NCI-H1436 (cell line): ENCODE results near the gene CFL2.
A peak's percentile ranks its signal among the peaks of the same experiment; 100 is the strongest.
"Not testable (repeated sequence)": the region's sequence is repeated elsewhere in the genome, so short reads cannot be mapped to it uniquely, and the experiment has no call there.

Experiments
- DNase-seq: peaks from one replicate; lab custom pipeline; 2025; lab: John Stamatoyannopoulos, UW

CFL2 gene

DNA sequence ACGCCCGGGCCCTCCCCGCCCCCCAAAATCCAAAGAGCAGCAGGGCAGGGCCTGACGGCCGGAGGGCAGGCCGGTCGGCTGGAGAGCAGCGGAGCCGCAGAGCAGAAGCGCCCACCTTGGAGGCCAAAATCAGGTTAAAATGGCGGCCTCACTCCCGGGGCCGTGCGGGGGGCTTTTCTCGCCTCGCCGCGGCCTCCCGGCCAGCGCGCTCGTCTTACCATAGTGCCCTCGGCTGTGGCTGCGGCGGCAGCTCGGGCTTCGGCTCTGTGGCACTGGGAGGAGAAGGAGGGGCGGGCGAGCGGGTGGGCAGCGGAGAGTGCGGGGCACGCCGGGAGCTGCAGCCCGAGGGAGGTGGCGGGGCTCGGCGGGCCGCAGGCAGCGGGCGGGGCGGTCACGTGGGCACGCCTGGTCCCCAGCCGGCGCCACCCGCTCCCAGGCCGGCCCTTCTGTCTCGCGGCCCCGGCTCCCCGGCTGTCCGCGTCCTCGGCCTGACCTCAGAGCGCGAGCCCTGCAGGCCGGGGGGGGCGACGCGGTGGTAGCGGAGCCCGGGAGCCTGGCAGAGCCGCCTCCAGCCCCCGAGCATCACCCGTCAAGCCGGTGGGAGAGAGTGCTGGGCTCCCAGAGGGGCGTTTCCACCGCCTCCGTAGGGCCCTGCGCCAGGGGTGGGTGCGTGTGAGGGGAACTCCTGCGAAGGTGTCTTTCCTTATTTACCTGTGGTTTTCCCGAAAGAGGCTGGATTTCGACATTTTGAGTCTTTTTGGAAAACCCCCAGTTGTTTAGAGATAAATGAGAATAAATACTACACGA lies at the start of gene CFL2:
TSS of gene CFL2 (minus strand) at position 274 of the 807 bp plus-strand sequence. CDS start at position 221, 53 bp downstream.
- peak; percentile 78 for DNase-seq

DNA sequence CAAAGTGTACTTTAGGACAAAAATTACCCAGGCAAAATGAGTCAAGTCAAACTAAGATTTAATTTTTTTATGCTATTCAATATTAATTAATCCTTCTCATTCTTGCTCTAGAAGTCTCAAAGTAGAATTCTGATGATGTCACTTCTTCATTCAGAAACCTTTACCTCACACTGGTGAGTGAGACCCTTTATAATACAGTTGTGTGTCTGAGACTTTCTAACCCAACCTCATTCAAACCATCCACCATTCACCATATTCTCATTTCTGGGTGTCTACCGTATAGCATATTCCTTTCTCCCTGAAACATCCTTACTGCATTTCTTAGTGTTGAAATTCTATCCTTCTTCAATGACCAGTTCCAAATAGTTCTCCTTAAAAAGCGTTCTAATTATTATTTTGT lies 40.8 kb upstream of the CFL2 start:
- DNase-seq, result no peak

DNA sequence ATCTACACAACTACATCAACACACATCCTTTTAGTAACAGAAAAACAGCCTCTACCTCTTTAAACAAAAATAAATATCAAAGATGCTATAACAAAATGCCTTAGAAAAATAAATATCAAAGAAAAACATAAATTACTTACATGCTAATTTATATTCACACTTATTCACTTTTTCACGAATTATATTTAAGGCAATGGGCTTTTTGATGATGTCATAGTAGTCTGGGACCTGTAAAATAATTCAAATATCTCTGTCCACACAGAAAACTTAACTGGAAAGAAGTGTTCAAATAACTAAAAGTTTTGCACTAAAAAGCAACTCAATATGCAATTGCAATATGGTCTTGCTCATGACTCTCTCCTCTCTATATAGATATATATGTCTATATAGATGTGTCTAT lies 40.3 kb upstream of the CFL2 start:
- no peak for DNase-seq

DNA sequence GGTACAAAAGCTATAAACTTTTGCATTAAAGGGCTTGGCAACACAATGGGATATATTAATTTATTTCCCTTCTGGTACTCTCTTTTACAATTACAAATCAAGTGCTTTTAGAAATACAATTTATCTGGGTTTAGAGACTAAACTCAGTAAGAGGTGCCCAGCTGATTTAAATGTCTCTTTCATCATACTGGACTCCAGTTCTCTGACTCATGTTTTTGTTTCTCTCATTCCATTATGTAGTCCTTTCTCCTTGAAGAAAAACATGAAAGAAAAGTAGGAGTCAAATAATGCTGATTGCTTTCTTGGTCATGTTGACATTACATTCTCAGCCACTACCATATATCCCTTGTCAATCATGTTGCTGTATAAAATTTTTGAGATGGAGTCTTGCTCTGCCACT lies 36.3 kb upstream of the CFL2 start:
- no peak for DNase-seq

DNA sequence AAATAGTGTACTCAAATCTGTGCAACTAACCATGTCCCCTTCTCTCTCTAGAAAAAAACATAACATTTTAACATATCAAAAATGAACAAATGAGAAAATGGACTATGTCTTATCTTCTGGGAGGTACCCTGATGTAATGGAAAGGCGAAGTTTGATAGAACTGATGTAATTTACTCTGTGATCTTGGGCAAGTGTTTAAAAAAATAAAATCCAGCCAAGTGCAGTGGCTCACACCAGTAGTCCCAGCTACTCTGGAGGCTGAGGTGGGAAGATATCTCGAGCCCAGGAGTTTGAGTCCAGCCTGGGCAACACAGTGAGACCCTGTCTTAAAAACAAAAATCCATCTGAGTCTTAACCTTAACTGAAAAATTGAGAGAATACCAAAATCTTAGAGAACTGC lies 35.8 kb upstream of the CFL2 start:
- no peak for DNase-seq

DNA sequence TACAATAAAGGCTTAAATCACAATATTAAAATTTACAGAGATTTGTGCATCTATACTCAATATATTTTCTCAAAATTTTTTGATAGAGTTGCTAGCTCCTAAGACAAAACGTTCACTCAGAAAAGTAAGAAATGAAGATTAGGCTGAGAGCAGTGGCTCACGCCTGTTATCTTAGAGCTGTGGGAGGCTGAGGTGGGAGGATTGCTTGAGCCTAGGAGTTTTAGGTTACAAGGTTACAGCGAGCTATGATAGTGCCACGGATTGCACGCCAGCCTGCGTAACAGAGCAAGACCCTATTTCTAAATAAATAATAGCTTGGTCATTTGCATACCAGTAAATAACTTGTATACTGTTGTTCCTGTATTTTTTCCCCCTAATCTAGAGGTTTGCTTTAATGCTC lies 35.0 kb upstream of the CFL2 start:
- no peak for DNase-seq

DNA sequence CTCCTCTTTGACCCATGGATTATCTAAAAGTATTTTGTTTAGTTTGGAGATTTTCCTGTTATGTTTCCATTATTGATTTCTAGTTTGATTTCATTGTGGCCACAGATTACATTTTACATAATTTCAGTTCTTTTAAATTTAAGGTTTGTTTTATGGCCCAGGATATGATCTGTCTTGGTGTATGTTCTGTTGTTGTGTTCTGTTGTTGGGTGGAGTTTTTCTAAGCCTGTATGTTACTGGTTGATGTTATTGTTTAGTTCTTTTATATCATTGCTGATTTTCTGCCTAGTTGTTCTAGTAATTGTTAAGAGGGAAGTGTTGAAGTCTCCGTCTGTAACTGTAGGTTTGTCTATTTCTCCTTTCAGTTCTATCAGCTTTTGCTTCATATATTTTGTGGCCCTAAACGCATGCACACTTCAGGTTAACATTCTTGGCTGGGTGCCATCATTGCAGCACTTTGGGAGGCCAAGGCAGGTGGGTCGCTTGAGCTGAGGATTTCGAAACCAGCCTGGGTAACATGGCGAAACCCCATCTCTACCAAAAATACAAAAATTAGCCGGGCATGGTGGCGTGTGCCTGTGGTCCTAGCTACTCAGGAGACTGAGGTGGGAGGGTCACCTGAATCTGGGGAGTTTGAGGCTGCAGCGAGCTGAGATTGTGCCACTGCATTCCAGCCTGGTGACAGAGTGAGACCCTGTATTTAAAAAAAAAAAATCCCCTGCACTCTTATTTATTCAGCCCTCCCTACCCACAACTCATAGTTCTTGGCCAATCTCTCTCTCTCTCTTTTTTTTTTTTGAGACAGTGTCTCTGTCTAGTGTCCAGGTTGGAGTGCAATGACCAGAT lies 28.1 kb upstream of the CFL2 start:
- no peak for DNase-seq

DNA sequence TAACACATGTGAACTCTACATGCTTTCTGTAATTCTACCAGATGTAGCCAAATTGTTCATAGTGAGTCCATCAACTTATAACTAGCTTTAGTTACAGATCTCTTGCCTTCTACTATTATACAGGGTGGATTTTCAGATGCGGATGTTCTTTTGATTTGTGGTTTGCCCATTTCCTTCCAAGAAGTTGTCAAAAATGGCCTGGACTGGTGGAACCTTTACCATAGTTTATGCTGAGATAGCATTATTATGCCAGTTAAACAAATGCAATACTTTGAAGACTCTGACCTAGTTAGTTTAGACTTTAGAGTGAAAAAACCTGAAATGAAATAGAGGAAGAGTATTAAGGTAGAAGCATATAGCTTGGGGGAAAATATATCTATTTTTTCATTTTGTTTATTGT lies 27.4 kb upstream of the CFL2 start:
- no peak for DNase-seq

DNA sequence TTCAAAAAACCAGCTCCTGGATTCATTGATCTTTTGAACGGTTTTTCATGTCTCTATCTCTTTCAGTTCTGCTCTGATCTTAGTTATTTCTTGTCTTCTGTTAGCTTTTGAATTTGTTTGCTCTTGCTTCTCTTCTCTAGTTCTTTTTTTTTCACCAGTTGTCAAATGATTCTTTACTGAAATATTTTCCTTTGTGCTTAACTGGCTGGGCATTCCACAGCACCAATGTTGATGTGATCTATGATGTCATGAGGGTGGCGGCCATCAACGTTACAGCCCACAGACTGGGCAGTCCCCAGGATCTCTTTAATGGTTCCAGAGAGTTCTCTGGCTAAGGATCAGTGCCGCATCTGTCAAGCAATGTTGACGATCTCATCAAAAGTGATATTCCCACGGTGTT lies 25.7 kb upstream of the CFL2 start:
- DNase-seq, result not testable (repeated sequence)

DNA sequence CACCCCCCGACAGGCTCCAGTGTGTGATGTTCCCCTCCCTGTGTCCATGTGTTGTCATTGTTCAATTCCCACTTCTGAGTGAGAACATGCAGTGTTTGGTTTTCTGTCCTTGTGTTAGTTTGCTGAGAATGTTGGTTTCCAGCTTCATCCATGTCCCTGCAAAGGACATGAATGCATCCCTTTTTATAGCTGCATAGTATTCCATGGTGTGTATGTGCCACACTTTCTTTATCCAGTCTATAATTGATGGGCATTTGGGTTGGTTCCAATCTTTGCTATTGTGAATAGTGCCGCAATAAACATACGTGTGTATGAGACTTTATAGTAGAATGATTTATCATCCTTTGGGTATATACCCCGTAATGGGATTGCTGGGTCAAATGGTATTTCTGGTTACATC lies 22.7 kb upstream of the CFL2 start:
- DNase-seq, result not testable (repeated sequence)

DNA sequence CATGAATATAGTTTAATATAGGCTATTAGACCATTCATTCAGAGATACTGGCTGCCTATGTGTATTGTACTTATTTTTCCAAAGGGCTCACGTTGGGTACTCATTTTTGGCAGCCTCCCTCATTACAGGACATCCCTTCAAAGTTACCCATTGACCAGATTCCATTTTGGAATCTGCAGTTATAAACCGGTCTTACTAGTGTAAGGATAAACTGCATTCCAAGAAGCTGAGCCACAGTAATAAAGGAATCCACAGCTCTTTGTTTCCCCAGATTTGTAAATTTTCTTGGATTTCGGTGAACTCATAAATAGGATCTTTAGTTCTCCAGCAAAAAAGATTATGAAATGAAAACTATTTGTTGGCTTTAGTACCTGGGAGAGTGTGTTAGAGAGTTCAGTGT lies 18.9 kb upstream of the CFL2 start:
- no peak for DNase-seq

DNA sequence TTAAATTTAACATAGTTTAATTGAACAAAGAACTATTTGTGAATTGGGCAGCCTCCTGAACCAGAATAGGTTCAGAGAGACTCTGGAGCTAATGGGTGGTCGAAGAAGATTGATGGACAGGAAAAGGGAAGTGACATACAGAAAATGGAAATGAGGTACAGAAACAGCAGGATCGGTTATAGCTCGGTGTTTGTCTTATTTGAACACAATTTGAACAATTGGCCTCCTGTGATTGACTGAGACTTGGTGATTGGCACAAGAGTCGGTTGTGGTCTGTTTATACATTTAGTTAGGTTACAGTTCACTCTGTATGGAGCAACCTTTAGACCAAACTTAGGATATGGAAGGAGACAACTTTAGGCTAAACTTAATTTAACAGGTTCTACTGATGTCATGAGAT lies 18.4 kb upstream of the CFL2 start:
- DNase-seq, result no peak

DNA sequence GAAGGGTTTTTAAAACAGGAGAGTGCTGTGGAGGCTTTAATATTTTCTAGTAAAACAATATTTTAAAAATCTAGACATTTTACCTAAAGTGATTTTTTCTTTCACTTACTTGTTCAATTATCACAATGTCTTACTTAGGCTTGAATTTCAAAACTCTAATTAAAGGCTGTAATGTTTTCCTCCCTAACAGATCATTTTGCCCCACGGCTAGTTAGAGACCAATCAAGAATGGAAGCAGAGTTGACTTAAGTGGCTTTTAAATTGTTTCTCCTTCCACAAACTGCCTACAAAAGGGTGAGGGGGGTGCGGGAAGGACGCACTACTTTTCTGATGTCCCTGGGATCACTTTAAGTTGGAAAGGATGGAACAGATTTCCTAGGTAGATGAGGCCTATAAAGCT lies 9.5 kb upstream of the CFL2 start:
- no peak for DNase-seq

DNA sequence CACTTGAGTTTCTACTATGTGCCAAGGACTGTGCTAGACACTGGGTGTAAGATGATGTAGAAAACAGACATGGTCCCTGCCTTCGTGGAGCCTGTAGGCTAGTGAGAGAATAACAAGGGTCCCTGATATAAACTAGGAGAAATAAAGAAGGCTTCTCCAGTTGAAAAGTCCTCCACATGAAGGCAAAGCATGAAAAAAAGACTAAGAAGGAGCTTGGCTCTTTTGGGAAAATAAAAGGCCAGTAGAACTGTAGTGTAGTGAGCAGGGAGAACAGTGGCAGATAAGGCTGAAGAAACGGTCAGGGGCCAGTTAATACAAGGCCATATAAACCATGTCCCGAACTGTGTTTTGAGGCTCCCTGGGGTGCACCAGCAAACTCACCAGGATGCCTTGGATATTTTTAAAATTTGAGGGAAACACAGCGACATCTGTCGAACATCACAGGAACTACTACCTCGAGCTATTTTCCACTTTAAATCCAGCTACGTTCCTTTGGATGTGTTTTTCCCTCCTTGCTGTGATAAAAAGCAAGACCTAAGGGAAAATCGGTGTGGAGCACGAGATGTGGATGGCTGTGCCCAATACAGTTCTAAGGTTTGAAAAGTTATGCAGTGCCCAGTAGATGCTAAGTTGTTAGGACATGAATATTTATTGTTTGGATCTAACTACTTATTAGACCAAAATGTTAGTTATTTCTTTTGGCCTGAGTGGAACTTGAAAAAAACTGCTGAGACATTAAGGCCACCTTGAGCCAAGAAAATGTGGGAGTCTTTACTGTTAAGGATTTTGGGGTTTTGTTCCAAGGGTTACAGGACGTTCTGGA lies 8.5 kb upstream of the CFL2 start:
- peak; percentile 28 for DNase-seq

DNA sequence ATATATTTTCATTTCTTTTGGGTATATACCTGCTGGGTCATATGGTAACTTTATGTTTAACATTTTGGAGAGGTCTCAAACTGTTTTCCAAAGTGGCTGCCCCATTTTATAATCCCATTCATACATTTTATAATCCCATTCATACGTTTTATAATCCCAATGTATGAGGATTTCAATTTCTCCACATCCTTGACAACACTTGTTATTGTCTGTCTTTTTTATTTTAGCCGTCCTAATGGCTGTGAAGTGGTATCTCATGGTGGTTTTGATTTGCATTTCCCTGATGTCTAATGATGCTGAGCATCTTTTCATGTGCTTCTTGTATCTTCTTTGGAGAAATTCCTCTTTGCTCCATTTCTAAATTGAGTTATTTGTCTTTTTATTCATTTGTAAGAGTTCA lies 6.7 kb upstream of the CFL2 start:
- DNase-seq, result no peak

DNA sequence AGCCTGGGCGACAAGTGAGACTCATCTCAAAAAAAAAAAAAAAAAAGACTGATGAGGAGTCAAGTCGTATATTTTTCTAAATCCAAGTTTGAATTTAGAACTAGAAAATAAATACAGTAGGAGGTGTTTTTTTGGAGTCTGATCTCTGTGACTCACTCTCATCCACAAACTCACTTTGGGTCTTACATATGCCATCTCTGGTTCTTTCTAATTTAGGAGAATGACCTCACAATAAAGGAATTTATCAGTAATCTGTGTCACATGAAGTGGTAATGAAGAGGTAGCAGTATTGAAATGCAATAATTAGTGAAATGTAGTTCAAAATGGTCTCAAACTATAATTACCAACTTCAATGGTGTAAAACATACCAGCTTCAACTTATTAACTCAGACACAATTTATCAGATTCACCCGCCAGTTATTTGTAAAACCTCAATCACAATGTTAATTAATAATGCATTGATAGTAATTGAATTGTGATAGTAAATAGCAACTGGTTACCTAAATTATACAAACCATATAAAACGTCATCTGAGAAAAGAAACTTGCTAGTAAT lies 4.4 kb upstream of the CFL2 start:
- DNase-seq, result no peak

DNA sequence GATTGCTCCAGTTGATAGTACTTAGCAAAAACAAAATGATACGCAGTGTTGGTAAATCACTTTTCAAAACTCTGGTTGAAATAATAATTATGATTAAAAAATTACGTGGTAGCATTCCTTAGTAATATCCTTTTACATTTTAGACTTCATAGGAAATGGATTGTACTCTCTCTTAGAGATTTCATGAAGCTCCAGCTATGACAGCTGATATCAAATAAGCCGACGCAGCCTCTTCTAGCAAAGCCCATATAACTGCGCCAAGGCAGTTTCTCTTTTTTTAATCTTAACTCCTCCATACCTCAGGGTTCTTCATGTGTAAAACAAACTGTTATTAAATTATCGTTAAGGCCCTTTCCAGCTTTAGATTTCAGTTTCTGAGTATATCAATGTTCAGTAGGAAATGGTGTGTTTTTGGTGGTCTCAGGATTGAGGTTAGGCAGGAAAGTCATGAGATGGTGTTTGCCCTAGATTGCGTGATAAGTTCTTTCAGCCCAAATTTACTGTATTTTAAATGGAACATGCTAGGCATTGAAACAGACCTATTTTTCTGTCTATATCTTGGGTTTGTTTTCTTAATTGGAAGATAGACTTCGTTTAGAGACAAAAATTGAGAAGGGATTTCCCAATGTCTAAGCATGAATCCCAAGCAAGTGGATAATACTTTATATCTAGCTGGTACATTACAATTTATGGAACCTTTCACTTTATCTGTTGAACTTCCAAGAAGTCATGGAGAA lies 902 bp upstream of the CFL2 start:
- no peak for DNase-seq

DNA sequence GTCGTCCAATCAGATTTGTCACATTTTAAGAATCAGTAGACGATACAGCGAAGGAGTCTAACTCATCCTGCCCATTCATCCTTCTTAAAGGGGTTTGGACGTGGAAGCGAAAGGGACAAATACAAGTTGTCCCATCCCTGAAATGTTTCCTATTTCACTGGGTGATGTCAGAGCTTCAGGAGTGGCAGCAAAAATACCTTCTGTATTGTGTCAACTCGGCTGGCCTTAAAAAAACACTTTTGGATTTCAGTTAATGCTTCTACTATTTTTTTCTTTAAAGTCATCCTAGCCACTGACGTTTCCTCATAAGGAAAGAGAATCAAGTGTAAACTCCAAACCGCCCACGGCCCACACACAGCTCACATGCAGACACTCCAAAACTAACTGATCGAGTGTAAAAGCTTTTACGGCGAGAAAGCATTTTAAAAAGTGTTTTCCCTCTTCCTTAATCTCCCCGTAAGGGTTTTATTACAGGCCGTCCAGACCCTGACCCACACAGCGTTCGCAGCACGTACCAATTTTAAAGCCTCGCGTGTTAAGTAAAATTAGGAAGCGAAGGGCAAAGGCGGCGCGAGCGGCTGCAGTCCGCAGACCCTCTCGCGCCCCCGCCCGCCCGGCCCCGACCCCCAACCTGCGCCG lies 593 bp downstream of the CFL2 start:
- DNase-seq, result no peak

DNA sequence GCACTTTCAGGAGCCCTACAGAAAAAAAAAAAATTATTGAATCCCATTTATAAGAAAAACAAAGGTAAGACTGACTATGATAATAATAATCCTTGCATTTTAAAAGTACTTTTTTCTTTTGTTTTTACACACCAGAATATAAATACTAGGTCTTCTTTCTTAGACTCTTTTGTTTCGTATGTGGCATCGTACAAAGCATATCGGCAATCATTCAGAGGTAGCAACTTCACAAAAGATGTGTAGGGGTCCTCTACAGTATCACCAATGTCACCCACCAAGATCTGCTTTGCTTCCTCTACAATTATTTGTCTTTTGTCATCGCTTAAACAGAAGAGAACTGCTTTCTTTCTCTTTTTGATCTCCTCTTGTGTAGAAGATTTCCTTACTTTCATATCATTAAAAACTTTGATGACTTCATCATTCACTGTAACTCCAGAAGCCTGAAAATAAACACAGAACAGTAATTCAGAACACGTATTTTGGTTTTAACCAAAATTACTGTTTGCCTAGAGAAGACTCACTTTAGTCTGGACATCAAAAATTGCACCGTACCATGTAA lies 1.2 kb downstream of the CFL2 start:
- DNase-seq, result no peak
